MM.1S (cell line): ENCODE data around the gene PKHD1.

ENCODE experiments used
- DNase-seq: peaks from one replicate; pipeline ENCODE4 v3.0.0-alpha.2; 2015
- H2AFZ ChIP-seq: fragments of 300-600 bp; sonication (generic); 2 replicates; pipeline ENCODE4 v1.6.0; 2016; ENCODE audit warnings: antibody characterized with exemption, low read length
- H3F3A ChIP-seq: fragments of 300-600 bp; sonication (generic); 2 replicates; pipeline ENCODE4 v1.6.1; 2016; ENCODE audit warnings: mild to moderate bottlenecking, antibody characterized with exemption, low read length, moderate library complexity, mixed read lengths; ENCODE audit not compliant: insufficient read depth
- H3K27ac ChIP-seq: fragments of 300-600 bp; sonication (generic); 2 replicates; pipeline ENCODE4 v1.5.1; 2016; ENCODE audit warnings: mild to moderate bottlenecking, low read length
- H3K27me3 ChIP-seq: fragments of 300-600 bp; sonication (generic); replicated peaks from 2 replicates; pipeline ENCODE4 v1.6.0; 2016; ENCODE audit warnings: low read length; ENCODE audit not compliant: insufficient read depth
- H3K36me3 ChIP-seq: fragments of 300-600 bp; sonication (generic); replicated peaks from 2 replicates; pipeline ENCODE4 v1.6.1; 2016; ENCODE audit warnings: mild to moderate bottlenecking, low read length, mixed read lengths; ENCODE audit not compliant: insufficient read depth
- H3K4me1 ChIP-seq: fragments of 300-600 bp; sonication (generic); 2 replicates; pipeline ENCODE4 v1.6.1; 2016; ENCODE audit warnings: low read length, mixed read lengths
- H3K4me2 ChIP-seq: fragments of 300-600 bp; sonication (generic); 2 replicates; pipeline ENCODE4 v1.6.0; 2016; ENCODE audit warnings: low read depth, low read length
- H3K4me3 ChIP-seq: fragments of 300-600 bp; sonication (generic); 2 replicates; pipeline ENCODE4 v1.5.1; 2016; ENCODE audit warnings: low read length, mixed read lengths
- H3K79me2 ChIP-seq: fragments of 300-600 bp; sonication (generic); 2 replicates; pipeline ENCODE4 v1.6.1; 2016; ENCODE audit warnings: mixed run types, low read length, mixed read lengths
- H3K9ac ChIP-seq: fragments of 300-600 bp; sonication (generic); 2 replicates; pipeline ENCODE4 v1.6.1; 2016; ENCODE audit warnings: low read length, mixed read lengths
- H3K9me2 ChIP-seq: fragments of 300-600 bp; sonication (generic); replicated peaks from 2 replicates; pipeline ENCODE4 v1.6.1; 2016; ENCODE audit warnings: mild to moderate bottlenecking, low read length, mixed read lengths; ENCODE audit not compliant: insufficient read depth
- H3K9me3 ChIP-seq: fragments of 300-600 bp; sonication (generic); replicated peaks from 2 replicates; pipeline ENCODE4 v1.6.1; 2016; ENCODE audit warnings: mild to moderate bottlenecking, low read length, mixed read lengths; ENCODE audit not compliant: insufficient read depth
- H4K20me1 ChIP-seq: fragments of 300-600 bp; sonication (generic); 2 replicates; pipeline ENCODE4 v1.6.1; 2016; ENCODE audit warnings: mild to moderate bottlenecking, low read length, moderate library complexity, mixed read lengths; ENCODE audit not compliant: insufficient read depth
- CTCF ChIP-seq: fragments of 300-600 bp; sonication (generic); IDR thresholded peaks from 2 replicates; pipeline ENCODE4 v1.5.1; 2016; ENCODE audit warnings: antibody characterized with exemption, low read length, mixed read lengths
- EZH2 ChIP-seq: fragments of 300-600 bp; sonication (generic); optimal IDR thresholded peaks from 2 replicates; pipeline ENCODE3; 2017; ENCODE audit warnings: low read depth, mild to moderate bottlenecking, antibody characterized with exemption, low read length, mixed read lengths
- EZH2phosphoT487 ChIP-seq: fragments of 300-600 bp; sonication (generic); IDR thresholded peaks from 2 replicates; pipeline ENCODE4 v1.6.1; 2018; ENCODE audit warnings: antibody characterized with exemption, low read length

Gene PKHD1

GRCh38 chr6:51913265-51913664 is 174.1 kb downstream of the PKHD1 start:
- H3K9me3 ChIP-seq: no peaks in the 10 kb centered on the region
- H3K9ac ChIP-seq: no peak overlapping the region
- H2AFZ ChIP-seq: no peak overlapping the region
- no peak for DNase-seq
- no peaks in the 10 kb centered on the region for H3K79me2 ChIP-seq
- H3K4me2 ChIP-seq: no peak overlapping the region
- no peak overlapping the region for H3K27ac ChIP-seq
- no peaks in the 10 kb centered on the region for H3F3A ChIP-seq
- no peaks in the 10 kb centered on the region for H3K4me1 ChIP-seq
- H3K36me3 ChIP-seq: no peaks in the 10 kb centered on the region
- no peaks in the 10 kb centered on the region for H4K20me1 ChIP-seq
- H3K9me2 ChIP-seq: no peaks in the 10 kb centered on the region
- no peak overlapping the region for H3K4me3 ChIP-seq
- no peaks in the 10 kb centered on the region for H3K27me3 ChIP-seq
- TF ChIP-seq EZH2 (no peak), CTCF (no peak), EZH2phosphoT487 (no peak)

- no peak overlapping the region for H3K9ac ChIP-seq
- no peaks in the 10 kb centered on the region for H3K79me2 ChIP-seq
- no peaks in the 10 kb centered on the region for H3K9me2 ChIP-seq
- no peak for DNase-seq
- H2AFZ ChIP-seq: no peak overlapping the region
- TF ChIP-seq EZH2phosphoT487 (no peak), CTCF (no peak), EZH2 (no peak)
- no peaks in the 10 kb centered on the region for H3K36me3 ChIP-seq
- no peak overlapping the region for H3K4me2 ChIP-seq
- H3K4me3 ChIP-seq: no peak overlapping the region
- no peaks in the 10 kb centered on the region for H4K20me1 ChIP-seq
- H3K4me1 ChIP-seq: no peaks in the 10 kb centered on the region
- no peak overlapping the region for H3K27ac ChIP-seq
- no peaks in the 10 kb centered on the region for H3K27me3 ChIP-seq
- no peaks in the 10 kb centered on the region for H3K9me3 ChIP-seq
- no peaks in the 10 kb centered on the region for H3F3A ChIP-seq
Observed at GRCh38 chr6:51910851-51911250, 176.6 kb downstream of the PKHD1 start.

GRCh38 chr6:51908243-51908642 is 179.2 kb downstream of the PKHD1 start:
- Histone ChIP-seq H3K4me1 (no peaks in the 10 kb centered on the region), H3K27ac (no peak overlapping the region), H3K9me3 (no peaks in the 10 kb centered on the region), H2AFZ (no peak overlapping the region), H4K20me1 (no peaks in the 10 kb centered on the region), H3K27me3 (no peaks in the 10 kb centered on the region), H3K9me2 (no peaks in the 10 kb centered on the region), H3K9ac (no peak overlapping the region), H3K4me3 (no peak overlapping the region), H3K36me3 (no peaks in the 10 kb centered on the region), H3F3A (no peaks in the 10 kb centered on the region), H3K4me2 (no peak overlapping the region), H3K79me2 (no peaks in the 10 kb centered on the region)
- TF ChIP-seq EZH2 (no peak), EZH2phosphoT487 (no peak), CTCF (no peak)
- DNase-seq: no peak
